ENCODE measurements around the gene ASTN2. TPM values are rescaled to one million over a fixed set of nuclear protein-coding genes. Genes with fewer than 3 reads are reported as not detected.
A peak's percentile ranks its signal among the peaks of the same experiment; 100 is the strongest.

The ASTN2 gene
- total RNA-seq, 4 donors from 2014 or later = 0.97 to 4.7 (median 3.0) TPM

DNA sequence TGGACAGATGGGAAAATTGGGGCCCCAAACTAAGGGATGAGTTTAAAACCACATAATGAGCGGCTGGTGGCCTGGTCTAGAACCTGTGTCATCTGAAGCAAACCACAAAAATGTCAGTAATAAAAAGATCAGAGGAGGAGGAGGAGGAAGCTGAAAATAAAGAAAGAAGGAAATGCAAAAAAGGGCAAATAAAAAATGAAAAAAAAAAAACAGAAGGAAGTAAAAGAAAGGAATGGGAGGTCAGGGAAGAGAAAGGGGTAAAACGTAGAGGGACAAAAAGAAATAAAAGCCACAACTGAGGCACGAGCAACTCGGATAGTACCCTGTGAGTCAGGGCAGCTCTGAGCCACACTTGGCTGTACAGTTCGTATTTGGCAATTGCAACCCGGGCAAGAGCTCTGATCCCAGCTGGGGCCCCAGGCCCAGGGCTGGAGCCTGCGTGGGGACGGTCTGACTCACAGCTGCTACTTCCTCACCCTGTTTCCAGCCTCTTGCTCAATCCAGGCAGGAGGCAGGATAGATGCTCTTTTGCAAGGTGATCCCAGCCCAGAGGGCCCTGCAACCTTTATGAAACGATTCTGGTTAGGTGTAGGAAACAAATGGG lies 865.7 kb downstream of the ASTN2 start:
- no peak for TF ChIP-seq POLR2A (IDR thresholded peaks at IDR 0.05)
- TF ChIP-seq, protein P1, sequence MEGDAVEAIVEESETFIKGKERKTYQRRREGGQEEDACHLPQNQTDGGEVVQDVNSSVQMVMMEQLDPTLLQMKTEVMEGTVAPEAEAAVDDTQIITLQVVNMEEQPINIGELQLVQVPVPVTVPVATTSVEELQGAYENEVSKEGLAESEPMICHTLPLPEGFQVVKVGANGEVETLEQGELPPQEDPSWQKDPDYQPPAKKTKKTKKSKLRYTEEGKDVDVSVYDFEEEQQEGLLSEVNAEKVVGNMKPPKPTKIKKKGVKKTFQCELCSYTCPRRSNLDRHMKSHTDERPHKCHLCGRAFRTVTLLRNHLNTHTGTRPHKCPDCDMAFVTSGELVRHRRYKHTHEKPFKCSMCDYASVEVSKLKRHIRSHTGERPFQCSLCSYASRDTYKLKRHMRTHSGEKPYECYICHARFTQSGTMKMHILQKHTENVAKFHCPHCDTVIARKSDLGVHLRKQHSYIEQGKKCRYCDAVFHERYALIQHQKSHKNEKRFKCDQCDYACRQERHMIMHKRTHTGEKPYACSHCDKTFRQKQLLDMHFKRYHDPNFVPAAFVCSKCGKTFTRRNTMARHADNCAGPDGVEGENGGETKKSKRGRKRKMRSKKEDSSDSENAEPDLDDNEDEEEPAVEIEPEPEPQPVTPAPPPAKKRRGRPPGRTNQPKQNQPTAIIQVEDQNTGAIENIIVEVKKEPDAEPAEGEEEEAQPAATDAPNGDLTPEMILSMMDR (IDR thresholded peaks at IDR 0.05) = no peak
- 31 to 33% methylated on average over 9 of the region's 9 CpGs for WGBS, 2 donors
- intact Hi-C loops (cut with DNase I; ENCODE audit: low total_unique reads) = no loop called here
- no peak overlapping the region for H3K4me3 ChIP-seq (ENCODE audit: low read depth, poor library complexity, severe bottlenecking)
- DNase-seq (ENCODE audit: low spot score in 2 of 2) = peak; percentile 76 to 93

DNA sequence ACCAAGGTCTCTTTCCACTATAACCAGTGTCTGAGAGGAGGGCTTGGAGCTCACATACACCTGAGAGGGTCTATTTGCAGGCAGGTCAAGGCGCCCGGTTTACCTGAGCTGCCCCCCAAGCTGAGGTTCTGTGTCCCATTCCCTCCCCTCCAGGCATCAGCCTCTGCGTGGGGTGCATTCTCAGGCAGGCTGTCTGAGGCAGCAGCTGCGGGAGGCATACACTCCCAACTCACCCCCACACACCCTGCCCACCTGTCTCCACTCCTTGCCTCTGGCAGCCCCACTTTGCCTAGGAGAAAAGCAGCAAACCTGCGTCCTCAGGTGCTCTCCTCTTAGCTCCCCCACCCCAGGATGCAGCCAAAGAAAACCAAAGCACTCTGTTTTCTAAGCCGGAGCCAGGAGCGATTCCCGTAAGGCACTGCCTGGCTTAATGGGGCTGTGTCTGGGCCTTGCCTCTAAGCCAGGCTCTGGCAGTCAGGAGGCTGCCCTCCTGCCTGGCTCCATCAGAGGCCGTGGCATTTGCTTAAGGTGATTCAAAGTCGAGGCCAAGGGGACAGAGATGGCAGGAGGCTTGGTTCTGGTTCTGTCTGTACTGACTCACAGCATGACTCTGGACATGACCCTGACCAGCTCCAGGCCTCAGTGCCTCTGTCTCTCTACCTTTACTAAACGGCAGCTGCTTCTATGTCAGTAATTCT lies 867.0 kb downstream of the ASTN2 start:
- TF ChIP-seq, protein P1 (IDR thresholded peaks at IDR 0.05) = no peak
- no peak for TF ChIP-seq POLR2A (IDR thresholded peaks at IDR 0.05)
- 87 to 90% methylated on average over 9 to 10 of the region's 11 CpGs for WGBS, 2 donors

DNA sequence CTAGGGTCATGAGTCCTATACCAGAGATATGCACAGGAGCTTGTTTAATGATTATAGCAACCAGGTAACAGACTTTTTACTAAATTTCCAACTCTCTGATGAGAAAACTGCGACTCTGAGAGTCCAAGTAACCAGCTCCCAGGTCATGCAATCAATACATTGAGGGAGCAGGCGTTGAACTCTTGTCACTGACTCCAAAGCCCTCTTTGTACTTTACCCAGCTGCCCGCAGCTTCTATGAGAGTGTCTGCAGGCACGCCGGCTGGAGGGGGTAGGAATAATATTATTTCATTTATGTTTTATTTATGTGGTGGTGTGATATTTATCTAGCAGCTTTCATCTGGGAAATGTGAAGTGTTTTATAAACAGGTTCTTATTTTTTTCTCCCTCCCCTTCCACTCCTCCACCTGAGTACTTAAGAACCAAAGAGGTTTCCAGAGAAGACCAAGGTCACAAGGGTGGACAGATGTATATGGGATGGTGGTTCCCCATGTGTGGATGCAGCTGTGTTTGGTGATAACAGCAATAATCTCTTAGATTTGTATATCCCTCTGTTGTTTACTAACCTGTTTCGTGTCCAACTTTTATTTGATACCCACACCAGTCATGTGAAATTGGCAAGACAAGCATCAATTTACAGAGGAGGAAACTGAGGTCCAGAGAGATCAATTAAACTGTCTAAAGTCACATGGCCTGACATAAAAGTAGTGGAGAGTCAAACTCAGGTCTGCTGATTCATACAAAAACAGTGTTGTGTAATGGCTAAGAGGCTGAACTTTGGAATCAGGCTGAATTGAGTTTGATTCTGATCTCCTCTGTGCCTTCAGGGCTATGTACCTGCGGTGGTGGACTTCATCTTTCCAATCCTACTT lies 867.9 kb downstream of the ASTN2 start:
- TF ChIP-seq POLR2A (IDR thresholded peaks at IDR 0.05) = no peak
- TF ChIP-seq, protein P1 (IDR thresholded peaks at IDR 0.05) = no peak
- WGBS, 2 donors = 85 to 91% methylated on average over 7 of the region's 7 CpGs
- H3K4me3 ChIP-seq (ENCODE audit: low read depth, poor library complexity, severe bottlenecking) = no peak overlapping the region
- intact Hi-C loops (cut with DNase I; ENCODE audit: low total_unique reads) = no loop called here
- DNase-seq (ENCODE audit: low spot score in 2 of 2) = no peak

More for the DNA sequence above, 867.0 kb downstream of the ASTN2 start:
- intact Hi-C loops (cut with DNase I; ENCODE audit: low total_unique reads) = no loop called here
- no peak overlapping the region for H3K4me3 ChIP-seq (ENCODE audit: low read depth, poor library complexity, severe bottlenecking)
- DNase-seq (ENCODE audit: low spot score in 2 of 2) = no peak

DNA sequence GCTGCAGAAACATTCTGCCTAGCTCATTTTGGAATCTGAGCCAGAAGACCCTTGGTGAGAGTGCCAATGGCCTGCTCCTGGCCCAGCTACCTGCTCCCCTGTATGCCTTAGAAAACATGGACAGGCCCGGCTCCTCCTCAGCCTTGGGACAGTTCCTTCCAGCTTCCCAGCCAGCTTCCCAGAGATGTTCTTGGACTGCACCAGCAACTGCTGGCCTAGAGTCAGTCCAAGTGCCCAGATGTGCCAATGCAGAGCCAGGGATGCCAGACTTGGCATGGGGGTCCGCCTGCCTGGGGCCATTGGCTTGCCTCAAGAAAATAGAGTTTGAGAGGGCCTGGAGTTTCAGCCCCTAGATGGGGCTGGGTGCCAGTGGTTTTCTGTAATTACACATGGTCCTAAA lies 870.0 kb downstream of the ASTN2 start:
- no peak for DNase-seq (ENCODE audit: low spot score in 2 of 2)
- intact Hi-C loops (cut with DNase I; ENCODE audit: low total_unique reads) = no loop called here
- WGBS, 2 donors = 68 to 83% methylated on average over 2 of the region's 2 CpGs
- H3K4me3 ChIP-seq (ENCODE audit: low read depth, poor library complexity, severe bottlenecking) = no peak overlapping the region
- TF ChIP-seq POLR2A (IDR thresholded peaks at IDR 0.05) = no peak
- TF ChIP-seq, protein P1 (IDR thresholded peaks at IDR 0.05) = no peak

DNA sequence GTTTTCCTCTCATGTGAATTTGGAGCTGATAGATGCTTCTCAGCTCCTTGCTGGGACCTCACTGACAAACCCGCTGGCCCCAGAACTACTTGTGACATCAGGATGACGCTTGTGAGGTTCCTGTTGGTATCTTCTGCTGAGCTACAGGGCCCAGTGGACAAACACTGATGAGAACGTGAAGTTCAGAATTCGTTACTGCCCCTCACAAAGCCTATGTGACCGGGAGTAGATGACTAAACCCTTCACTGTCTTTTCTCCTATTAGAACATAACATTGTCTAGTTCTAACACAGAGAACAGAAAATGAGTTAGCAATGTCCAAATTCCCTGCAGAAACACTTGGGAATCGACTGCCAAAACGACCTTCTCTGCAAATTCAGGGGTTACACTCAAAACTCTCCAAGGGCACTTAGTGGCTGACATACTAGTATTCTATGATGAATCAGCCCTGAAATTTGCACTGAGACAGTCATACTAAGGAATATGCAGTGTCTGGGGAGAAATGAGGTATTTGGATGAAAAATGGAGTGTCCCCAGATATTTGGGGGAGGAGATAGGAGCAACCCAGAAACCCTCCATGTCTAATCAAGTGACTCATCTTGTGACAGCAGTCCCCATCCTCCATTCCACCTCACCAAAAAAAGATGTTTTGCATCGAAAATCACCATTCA lies 871.0 kb downstream of the ASTN2 start:
- TF ChIP-seq, protein P1 (IDR thresholded peaks at IDR 0.05) = no peak
- TF ChIP-seq POLR2A (IDR thresholded peaks at IDR 0.05) = no peak
- intact Hi-C loops (cut with DNase I; ENCODE audit: low total_unique reads) = no loop called here
- peak; percentile 43 to 89 for DNase-seq (ENCODE audit: low spot score in 2 of 2)
- WGBS, 2 donors = 64 to 68% methylated on average over 8 of the region's 8 CpGs
- no peak overlapping the region for H3K4me3 ChIP-seq (ENCODE audit: low read depth, poor library complexity, severe bottlenecking)

Measured in lower leg skin (tissue), 4 donors.